ENCODE data around the gene COL16A1.
A peak's percentile ranks its signal among the peaks of the same experiment; 100 is the strongest.

COL16A1 gene

DNA sequence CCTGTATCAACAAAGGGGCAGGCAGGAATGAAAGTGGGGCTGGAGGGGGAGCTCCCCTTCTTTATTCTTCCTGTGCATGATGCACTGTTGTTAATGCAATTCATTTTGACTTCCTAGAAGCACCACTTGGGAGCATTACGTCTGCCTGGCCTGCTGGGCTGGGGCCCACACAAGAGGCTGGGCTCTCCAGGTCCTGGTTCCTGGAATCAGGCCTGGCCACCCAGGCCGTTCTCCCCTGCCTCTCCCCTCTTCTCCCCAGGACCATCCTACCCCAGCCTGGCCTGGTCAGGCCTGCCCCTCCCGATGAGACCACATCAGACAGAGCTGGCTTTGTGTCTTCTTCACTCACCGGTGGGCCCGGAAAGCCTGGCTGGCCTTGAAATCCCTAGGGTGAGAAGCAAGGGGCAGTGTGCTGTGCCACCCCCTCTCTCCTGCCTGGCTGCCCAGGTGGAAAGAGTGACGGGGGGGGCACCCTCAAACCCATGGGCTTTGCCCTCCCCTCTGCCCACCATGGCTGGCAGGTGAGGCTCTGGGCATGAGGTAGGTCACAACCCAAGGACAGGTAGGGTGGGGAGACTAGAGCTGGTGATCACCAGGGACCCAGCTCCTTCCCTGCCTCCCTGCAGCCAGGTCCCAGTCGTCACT is 38.5 kb downstream of the COL16A1 start:
- no peak for DNase-seq (ENCODE audit: low read depth)

DNA sequence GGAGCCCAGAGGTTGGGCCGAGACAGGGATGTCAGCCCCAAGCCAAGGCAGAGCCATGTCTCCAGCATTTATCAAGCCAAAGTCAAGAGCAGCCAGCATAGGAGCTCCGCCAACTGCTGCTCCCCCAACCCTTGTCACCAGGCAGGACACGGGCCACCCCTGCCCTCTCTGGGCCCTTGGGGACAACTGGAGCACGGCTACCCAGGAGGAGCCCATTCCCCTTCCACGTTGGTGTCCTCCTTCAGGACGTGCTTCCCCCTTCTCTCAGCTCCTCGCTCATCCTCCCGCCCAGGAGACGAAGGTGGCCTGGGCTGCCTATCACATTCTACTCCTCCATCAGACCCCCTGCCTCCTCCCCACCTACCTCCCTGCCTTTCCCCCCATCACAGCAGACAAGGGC is 39.3 kb downstream of the COL16A1 start:
- DNase-seq (ENCODE audit: low read depth) = no peak

DNA sequence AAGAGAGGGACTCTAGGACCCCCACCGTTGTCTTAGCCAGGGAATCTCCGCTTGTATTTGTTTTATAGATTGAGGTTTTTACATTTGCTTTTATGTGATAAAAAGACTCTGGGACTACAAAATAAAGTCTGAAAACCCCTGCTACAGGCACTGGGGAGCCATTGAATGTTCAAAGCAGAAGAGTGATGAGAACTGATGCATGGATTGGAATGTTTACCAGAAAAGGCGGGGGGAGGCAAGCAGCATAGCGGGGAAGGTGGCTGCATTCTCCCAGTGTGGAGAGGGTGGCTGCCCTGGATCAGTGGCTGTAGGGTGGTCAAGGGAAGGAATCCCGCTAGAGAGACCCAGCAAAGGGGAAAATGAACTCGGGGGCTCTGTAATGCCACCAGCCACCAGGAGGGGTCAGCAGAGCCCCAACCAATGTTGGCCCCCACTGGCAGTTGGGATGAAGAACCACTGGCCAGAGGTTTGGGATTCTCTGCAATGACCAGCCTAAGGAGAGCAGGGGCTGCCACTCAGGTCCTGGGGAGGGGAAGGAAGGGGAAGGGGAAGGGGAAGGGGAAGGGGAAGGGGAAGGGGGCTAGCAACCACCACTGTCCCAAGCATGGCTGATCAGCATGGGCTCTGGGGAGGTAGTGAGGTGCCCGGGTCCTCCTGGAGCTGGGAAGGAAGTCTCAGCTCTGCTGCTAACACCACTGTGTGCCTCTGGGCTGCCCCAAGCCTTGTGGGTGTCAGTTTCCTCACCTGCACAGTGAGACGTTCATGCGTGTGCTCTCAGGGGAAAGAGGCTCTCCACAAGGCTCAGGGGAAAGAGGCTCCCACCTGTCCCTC is 40.0 kb downstream of the COL16A1 start:
- peak; percentile 24 for DNase-seq (ENCODE audit: low read depth)

DNA sequence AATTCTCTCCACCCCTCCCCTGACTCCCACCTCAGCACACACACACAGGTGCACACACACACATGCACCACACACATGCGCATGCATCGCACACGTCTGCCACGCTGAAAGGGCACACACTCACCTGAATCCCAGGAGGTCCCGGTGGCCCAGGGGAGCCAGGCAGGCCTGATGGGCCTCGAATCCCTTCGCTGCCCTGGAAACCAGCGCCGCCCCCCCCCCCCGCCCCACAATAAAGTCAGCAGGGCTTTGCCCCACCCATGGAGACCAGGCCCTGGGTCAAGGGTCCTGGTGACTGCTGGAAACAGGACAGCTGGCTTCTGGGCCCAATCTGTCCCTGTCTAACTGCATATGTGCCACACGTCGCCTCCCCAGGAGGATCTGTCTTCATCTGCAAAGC is 41.4 kb downstream of the COL16A1 start:
- no peak for DNase-seq (ENCODE audit: low read depth)

DNA sequence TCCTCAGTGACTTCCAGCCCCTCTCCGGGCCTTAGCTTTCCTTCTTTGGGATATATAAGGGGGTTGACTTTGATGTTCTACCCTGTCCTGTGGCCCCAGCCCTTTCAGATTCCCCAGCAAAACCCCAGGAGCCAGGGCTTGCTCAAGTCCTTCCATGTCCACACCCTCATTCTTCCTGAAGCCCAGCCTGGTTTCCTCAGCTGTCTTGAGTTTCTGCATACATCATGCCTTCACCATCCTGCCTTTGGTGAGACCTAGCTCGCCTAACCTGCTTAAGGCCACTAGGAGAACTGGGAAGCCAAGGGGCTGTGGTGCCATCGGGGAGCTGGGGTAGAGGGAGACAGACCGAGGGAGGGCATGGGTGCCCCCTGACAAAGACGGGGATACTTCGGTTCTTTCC is 42.0 kb downstream of the COL16A1 start:
- DNase-seq (ENCODE audit: low read depth) = no peak

DNA sequence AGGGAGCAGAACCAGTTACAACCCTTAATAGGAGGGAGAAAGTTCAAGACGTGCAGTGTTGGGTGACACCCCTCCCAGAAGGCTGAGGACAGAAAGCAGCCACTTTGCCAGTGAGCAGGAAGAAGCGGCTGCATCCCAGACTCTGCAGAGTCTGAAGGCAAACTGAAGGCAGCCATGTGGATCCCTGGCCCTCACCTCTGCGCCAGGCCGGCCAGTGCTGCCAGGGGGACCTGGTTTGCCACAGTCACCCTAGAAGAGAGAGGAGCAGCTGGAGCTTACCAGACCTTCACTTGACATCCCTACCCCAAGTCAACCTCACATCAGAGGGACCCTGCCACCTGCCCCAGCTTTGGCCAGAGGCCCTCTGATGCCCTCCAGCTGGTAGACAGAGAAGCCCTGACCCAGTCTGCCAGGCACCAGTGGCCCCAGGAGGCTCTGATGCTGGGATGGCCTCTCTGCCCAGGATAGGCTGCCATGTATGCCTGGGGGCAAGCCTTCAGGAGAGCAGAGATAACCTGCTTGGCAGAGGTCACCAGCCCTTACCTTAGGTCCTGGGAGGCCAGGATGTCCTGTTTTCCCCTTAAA is 42.9 kb downstream of the COL16A1 start:
- DNase-seq (ENCODE audit: low read depth) = no peak

DNA sequence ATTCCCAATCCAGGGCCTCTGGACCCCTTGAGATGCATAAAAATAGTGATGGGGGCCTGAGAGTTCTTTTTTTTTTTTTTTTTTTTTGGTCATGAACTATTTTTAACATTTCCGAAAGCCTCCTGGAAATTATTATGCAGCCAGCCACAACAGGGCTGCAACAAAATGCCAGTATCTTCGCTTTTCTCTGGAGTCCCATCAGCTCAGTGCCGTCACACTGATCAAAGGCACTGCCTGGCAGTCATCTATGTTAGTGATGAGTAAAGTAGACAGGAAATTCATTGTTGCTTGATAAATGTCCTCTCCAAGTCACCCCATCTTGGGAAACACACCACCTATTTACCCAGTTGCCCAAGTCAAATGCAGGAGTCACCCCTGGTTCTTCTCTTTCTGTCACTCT is 43.9 kb downstream of the COL16A1 start:
- no peak for DNase-seq (ENCODE audit: low read depth)

DNA sequence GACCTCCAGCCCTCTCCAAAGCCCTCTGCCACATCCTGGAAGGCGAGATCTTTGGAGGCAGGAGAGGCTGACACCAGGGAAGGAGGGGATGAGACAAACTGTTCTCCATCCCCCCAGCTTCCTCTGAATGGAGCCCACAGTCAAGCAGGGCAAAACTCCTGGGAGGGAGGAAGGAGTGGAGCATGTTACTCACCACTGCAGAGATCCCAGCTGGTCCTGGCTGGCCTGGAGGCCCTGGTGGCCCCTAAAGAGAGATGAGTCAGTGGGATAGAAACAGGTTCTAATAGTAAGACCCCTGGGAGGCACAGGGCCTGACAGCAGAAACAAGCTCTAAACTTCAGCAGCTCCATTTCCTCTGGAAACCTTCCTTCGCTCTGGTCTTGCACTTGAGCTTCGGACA is 45.1 kb downstream of the COL16A1 start:
- DNase-seq (ENCODE audit: low read depth) = no peak

DNA sequence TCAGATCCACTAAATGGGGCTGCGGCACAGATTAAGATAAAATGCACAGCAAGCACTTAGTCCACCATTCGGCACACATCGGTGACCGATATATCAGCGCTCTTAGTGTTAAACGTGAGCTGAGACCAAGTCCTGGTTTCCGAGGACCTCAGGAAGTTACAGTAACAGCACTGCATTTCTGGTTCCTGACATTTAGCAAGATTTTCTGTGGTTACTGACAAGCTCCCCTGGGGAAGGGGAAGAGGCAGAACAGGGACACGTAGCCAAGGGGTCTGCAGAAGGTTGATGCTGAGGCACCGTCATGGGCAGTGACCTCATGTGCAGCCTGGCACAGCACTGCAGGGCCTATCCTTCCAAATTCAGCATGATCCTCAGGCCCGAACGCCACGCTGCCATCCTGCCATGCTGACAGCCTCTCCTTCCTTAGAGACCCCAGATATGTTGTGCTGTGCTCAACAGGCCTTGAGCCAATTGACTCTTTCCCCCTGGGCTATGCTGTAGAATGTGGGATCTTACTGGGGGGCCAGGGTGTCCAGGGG is 45.8 kb downstream of the COL16A1 start:
- DNase-seq (ENCODE audit: low read depth) = no peak

DNA sequence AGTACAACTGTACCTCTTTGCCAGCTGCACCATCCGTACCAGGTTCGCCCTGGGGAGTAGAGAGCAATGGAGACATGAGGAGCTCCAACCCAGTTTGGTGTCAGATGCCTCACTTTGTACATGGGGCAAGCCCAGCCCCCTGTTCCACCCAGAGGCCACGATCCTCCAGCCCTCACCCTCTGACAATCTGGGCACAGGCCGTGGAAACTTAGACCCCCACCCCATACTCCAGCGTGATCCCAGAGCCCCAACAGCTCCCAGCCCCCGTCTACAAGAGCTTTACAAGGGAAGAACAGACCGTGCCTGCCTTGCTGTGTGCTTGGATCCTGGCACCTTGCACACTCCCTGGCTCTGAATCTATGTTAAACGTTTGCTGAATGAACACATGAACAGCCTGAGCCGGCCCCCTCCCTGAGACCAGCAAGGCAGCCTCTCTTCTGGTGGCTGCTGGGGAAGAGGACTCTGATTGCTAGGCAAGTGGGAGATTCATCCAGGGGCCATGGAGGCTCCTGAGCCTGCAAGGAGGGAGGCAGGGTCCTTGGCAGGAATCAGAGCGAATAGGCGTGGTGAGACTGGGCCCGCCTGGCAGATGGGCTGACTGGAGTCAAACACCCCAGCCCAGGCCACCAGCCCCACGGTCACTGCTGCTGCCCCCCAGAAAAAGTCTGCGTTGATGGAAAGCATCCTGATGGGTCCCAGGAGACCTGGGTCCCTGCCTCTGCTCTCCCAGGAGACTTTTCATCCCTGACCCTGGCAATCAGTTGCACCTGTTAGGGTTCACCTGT is 46.6 kb downstream of the COL16A1 start:
- DNase-seq (ENCODE audit: low read depth) = no peak

DNA sequence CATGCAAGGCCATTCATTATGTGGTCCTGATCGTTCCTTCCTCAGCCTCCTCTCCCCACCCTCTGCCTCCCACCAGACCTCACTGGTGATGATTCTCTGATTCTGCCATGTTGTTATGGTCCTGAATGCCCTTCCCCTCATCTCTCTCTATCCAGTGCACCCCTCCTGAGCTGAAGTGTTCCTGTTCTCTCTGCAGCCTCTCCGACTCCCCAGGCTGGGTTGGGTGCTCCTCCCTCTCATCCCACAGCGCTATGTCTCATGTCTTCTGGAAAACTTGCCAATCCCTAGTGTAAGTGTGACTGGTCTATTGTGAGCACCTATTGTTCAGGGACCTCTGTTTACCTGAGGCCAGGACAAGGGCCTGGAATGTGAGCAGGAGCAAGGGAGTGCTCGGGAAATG is 48.1 kb downstream of the COL16A1 start:
- no peak for DNase-seq (ENCODE audit: low read depth)

DNA sequence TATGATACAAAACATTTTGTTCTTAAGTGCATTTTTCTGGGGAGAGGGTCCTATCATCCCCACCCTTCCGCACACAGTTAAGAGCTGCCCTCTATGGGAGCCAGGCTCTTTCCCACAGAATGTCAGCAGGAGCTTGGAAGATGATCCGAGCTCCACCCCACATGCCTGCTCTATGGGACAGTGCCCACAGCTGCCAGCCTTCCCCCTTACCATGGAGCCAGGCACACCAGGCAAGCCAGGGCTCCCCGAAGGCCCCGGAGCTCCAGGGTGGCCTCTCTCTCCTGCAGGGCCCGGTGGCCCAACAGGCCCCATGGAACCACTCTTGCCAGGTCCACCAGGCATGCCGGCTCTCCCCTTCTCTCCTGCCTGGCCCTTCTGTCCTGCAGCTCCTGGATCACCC is 48.7 kb downstream of the COL16A1 start:
- no peak for DNase-seq (ENCODE audit: low read depth)

DNA sequence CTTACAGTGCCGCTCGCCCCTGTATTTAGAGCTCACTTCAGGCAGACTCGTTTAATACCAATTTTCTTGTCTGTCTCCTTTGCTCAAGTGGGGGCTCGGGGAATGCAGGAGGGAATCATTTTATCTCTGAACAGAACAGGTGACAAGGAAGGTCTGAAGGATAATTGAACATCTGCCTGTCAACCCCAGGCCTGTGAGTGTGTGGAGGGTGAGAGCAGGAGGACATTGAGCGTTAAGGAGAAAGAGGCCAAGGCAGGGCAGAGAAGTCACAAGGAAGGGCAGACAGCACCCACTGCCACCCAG is 49.4 kb downstream of the COL16A1 start:
- DNase-seq (ENCODE audit: low read depth) = no peak

DNA sequence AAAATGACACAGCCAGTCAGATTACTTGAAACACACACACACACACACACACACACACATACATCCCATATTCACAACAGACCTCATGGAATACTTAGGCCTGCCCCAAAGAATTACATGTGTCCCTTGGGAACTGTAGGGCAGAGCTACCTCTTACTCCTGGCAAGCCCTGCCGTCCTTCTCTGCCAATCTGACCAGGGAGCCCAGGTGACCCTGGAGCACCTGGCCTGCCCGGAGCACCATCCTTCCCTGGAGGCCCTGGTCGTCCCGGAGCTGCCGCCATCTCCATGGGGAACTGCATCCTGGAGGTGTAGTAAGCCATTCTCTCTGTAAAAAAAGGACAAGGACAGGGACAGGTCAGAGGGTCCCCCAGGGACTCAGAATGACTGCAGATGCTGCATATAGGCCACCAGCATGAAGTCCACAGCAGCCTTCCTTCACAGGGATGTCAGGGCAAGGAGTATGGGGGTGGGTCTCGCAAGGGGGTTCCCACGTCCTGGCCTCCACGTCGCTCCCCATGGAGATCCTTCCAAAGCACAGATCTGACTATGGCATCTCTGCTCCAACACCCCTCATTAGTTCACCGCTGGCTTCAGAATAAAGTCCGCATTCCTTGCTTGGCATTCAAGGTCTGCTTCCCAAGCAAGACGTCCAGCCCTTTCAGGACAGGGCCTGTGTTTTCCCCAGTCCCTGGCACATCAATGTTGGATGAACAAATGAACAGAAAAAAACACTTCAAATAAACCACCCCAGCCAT is 49.9 kb downstream of the COL16A1 start:
- no peak for DNase-seq (ENCODE audit: low read depth)

DNA sequence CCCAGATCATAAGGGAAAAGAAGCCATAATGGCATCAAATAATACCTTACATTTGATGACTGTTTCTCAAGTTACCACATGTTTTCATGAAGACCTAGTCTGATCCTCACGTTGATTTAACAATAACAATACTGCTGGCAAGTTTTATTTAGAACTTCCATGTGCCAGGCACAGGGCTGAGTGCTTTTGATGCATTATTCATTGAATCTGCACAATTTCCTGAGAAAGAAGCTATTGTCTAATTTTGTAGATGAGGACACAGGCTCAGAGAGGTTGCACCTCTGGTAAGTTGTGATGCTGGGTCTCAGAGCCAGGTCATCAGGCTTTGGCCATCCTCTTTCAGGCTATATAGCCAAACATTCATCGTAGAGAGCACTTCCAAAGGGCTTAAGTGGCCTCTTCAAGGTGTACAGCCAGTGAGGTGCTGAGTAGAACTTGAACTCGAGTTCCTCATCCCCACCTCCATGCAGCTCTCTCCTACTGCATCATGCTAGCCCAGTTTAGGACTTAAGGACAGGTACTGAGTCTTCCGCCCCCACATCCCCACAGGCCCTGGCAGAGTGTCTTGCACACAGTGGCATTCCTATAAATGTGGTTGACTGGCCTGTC is 50.8 kb downstream of the COL16A1 start:
- no peak for DNase-seq (ENCODE audit: low read depth)

DNA sequence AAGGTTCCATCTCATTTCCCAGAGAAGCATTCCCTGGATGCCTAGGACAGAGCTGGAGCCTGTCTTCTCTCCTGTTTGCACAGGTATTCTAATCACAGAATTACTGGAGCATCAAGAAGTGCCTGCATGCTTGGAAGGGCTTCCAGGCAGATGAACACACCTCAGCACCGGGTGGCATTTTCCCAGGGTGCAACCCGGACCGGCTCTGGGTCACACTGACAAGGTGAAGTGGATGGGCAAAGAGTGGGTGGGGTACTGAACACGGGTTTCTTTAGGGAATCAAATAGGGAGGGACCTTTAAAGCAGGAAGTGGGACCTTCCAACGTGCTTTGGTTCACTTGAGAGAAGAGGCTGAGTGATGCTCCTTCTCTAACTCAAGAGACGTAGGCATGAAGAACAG is 52.1 kb downstream of the COL16A1 start:
- DNase-seq (ENCODE audit: low read depth) = no peak

DNA sequence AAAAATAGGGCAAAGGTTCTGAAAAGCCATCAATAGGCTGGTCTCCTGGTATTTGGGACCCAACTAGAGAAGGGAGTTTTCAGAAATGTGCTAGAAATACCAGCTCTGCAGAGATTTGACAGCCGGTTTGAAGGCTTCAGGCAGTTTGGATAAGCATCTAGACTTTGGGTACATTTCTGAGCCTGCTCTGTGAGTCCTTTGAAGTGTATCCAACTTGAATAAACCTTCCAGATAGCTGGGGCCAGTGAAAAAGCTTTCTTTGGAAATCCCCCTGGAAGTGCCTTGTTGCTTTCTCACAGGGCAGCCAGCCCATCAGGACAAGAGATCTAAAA is 52.8 kb downstream of the COL16A1 start:
- no peak for DNase-seq (ENCODE audit: low read depth)

DNA sequence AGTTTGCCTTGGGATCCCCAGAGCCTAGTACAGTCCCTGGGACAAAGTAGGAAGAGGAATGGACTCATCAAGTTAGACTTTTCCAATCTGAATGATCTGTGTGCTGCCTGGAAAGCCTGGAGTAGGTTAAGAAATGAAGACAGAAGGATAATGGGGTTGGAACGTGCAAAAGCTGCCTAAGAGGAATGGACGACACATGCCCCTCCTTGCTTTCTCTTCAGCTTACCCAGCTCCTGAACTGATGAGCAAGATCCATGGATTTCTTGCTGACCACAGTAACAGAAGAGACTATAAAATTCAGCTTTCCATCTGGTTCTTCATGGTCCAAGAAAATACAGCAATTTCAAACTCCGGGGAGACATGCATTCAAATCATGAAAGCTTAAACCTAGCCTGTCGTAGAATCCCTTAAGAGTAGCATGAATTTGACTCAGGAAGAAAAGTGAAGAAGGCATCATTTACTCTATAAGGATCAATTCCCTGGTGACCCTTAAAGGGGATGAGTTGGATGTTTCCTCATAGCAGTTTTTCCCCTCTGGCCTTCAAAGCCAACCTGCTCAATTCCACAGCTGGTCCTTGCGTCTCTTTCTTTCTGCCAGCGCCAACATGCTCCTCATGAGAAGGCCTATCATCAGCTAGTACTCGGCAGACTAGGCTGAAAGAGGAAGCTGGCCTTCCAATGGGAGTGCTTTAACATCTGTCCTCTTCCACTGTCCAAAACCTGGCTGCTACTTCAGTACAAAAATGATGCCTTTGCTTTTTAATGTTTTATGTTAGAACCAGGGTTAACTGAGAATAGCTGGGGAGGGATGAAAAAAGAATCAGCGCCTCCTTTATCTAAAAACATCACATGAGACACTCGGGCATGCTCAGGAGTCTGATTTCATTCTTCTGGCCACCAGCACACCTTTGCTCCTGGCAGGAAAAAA is 53.4 kb downstream of the COL16A1 start:
- DNase-seq (ENCODE audit: low read depth) = no peak

DNA sequence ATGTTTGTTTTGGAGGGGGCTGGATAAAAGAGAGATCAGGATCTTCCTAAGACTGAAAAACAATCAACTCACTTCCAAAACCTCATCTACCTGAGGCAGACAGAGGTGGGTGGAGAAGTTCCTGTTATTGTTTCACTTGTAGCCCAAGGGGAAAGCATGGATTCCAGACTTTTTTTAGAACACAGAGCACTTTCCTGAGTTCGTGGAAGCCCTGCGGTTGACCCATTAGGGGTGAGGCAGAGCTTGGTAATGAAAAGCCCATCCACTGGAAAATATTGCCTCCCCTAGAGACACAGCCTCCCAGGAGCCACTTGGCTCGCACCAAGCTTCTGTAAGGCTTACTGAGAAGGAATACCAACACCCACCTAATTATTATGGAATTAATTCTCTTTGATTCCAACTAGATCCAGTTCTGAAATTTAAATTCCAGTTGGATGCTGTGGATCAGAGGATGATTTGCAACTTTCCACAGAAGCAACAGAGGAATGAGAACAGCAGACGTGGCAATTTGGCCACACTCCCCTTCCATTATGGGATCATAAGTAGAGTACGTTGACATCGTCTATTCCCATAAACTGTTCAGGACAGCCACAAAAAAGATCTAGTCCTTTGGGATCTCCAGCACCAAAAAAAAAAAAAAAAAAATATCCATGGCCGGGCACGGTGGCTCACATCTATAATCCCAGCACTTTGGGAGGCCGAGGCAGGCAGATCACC is 55.0 kb downstream of the COL16A1 start:
- DNase-seq (ENCODE audit: low read depth) = no peak

DNA sequence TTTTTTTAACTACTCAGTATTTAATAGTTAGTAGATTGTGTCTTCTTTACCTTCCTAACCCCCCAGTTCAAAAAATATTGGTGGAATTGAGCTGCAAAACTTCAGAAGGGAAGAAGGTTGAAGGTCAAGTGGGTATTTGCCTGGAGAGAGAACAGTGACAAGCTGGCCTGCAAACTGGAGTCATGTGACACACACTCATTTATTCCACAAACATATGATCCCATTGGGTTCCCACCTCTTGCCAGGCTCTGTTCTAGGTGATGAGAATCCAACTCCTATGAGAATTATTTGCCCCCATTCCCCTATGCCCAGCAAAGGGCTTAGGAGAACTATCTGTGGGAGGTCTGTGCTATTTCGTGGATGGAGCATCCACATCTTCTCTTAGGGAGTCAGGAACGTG is 55.6 kb downstream of the COL16A1 start:
- DNase-seq (ENCODE audit: low read depth) = no peak
